Measurements from ENCODE around the gene USP21.
A peak's percentile ranks its signal among the peaks of the same experiment; 100 is the strongest.
"Not testable (repeated sequence)": the region's sequence is repeated elsewhere in the genome, so short reads cannot be mapped to it uniquely, and the experiment has no call there.

USP21 gene

GRCh38 chr1:161159087-161159912 lies at the start of gene USP21:
TSS of gene USP21 (plus strand) at chr1:161159500. CDS start at chr1:161160641, 1,141 bp downstream.
- peak; percentile 95 for DNase-seq

- no peak for DNase-seq
These were observed 48.2 kb upstream of the USP21 start for GRCh38 chr1:161111117-161111516.

GRCh38 chr1:161111527-161111926 lies 47.8 kb upstream of the USP21 start:
- no peak for DNase-seq

GRCh38 chr1:161113915-161114314 lies 45.4 kb upstream of the USP21 start:
- DNase-seq: no peak

GRCh38 chr1:161114556-161114955 lies 44.7 kb upstream of the USP21 start:
- no peak for DNase-seq

- DNase-seq: no peak
These were observed 44.1 kb upstream of the USP21 start for GRCh38 chr1:161115132-161115711.

GRCh38 chr1:161115961-161116360 lies 43.3 kb upstream of the USP21 start:
- DNase-seq: not testable (repeated sequence)

GRCh38 chr1:161117759-161118581 lies 41.3 kb upstream of the USP21 start, which contains the start of the genes NIT1 and PFDN2:
TSS of gene NIT1 (plus strand) at chr1:161118105. CDS start at chr1:161118177, 72 bp downstream.
TSS of gene PFDN2 (minus strand) at chr1:161118037. CDS start at chr1:161118026, 11 bp downstream.
- peak; percentile 76 for DNase-seq

- no peak for DNase-seq
These were observed 40.0 kb upstream of the USP21 start for GRCh38 chr1:161119092-161119903.

- DNase-seq: no peak
These were observed 38.2 kb upstream of the USP21 start for GRCh38 chr1:161121042-161121650.

GRCh38 chr1:161121834-161122233 lies 37.5 kb upstream of the USP21 start:
- no peak for DNase-seq

- no peak for DNase-seq
These were observed 36.3 kb upstream of the USP21 start for GRCh38 chr1:161122967-161123366.

GRCh38 chr1:161127649-161128048 lies 31.7 kb upstream of the USP21 start:
- no peak for DNase-seq

GRCh38 chr1:161128591-161129420 lies 30.5 kb upstream of the USP21 start:
- DNase-seq: no peak

GRCh38 chr1:161130266-161130665 lies 29.0 kb upstream of the USP21 start:
- no peak for DNase-seq

- DNase-seq: no peak
These were observed 27.5 kb upstream of the USP21 start for GRCh38 chr1:161131523-161132409.

GRCh38 chr1:161132410-161133219 lies 26.7 kb upstream of the USP21 start, which contains the start of gene DEDD:
TSS of gene DEDD (minus strand) at chr1:161132667. CDS start at chr1:161124462, 8,205 bp downstream.
- peak; percentile 98 for DNase-seq

GRCh38 chr1:161133220-161133740 lies 26.0 kb upstream of the USP21 start:
- DNase-seq: no peak

- DNase-seq: no peak
These were observed 21.4 kb upstream of the USP21 start for GRCh38 chr1:161137881-161138280.
